ENCODE data around the gene C20orf144.

The C20orf144 gene

DNA sequence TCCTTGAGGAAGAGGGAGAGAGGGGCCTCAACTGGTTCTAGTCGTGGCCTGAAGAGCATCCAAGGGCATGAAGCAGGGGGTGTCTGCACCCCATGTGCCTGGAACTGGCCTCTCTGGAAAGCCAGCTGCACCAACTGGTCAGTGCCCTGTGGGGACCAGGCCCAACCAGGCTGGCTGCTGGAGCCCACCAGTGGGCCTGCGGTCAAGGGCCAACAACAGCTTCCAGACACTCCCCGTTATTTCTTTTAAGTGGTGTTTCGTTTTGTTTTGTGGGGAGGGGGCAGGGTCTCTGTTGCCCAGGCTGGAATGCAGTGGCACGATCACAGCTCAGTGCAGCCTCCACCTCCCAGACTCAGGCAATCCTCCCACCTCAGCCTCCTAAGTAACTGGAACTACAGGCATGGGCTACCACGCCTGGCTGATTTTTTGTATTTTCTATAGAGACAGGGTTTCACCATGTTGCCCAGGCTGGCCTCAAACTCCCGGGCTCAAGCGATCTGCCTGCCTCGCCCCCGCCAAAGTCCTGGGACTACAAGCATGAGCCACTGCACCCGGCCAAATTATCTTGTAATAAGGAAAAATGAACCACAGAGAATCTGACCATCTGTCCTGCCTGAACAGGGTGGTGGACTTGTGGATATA lies 11.9 kb upstream of the C20orf144 start:
- no peak for DNase-seq

DNA sequence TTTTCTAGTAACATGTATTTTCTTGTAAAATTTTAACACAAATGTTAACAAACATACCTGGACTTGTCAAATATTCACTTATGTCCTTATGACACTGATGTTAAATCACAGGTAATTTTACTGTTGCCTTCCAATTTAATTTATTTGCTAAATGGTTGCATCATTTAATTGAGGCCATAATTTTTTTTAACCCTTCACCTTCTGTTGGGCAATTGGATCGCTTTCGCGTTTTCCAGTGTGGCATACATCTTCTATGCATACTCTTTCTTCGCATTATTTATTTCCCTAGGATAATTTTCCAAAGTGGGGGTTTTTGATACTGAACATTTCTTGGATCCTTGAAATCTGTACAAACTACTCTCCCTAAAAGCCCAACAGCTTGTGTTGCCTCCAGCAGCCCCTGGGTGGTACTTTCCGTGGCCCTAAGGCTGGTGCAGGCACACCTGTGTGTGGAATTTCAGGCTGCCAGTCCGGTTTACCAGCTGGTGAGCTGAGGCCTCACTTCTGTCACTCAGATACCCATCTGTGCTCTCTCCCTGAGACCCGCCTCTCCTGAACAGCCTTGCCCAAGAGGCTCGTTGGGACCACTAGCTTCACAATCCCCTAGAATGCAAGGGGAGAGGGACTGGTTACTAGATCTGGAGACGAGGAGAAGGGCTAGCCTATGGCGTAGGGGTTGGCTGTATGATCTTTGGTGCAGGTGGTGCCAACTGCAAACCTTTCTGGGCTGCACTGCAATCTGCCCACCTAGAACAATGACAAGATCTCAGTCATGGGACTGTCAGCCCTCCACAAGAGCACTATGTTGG lies 11.2 kb upstream of the C20orf144 start:
- DNase-seq = no peak

DNA sequence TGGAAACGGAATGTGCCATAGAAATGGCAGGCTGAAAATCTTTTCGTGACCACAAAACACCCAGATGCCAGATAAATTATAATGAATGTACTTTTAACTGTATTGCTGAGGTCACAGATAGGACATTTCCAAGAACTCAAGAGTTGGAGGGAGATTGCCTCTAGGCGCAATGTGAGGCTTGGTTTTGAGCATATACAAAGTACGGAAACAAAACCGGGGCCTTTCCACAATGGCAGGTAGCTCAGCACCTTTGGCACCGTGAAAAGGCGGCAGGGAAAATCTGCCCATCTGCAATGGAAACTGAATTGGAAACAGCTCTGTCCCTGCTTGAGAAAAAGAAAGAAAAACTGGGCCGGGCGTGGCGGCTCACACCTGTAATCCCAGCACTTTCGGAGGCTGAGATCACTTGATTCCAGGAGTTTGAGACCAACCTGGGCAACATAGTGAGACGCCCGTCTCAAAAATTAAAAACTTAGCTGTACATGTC lies 10.5 kb upstream of the C20orf144 start:
- DNase-seq = no peak

DNA sequence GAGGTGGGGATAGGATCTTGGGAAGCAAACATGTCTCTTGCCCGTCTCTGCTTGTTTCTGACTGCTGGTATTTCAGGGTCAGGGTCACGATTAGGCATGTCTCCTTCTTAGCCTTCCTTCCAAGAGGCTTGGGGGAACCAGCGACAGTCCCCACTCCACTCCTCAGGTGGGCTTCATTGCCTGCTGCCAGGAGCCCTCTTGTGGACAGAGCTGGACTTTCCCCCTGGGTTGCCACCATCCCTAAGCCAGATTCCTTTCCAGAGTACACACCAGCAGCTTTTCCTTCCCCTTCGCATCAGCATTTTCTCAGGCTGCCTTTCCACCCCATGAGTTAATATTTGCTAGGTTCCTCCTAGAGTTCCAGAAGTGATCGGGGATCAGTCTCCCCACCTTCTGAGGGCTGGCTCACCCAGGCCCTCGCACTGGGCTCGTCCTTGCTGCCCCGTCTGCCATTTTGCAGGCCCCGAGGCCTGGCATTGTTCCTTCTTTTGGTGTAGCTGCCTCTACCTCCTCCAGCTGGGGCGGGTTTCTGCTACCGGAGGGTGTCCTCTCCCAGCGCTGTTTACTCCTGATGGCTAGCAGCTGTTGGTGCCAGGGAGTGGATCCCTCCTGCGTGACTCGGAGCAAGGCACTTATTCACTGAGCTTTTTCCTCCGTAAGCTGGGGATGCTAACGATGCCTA lies 8.8 kb upstream of the C20orf144 start:
- DNase-seq = peak in 1 of 5 donors; percentile 32

DNA sequence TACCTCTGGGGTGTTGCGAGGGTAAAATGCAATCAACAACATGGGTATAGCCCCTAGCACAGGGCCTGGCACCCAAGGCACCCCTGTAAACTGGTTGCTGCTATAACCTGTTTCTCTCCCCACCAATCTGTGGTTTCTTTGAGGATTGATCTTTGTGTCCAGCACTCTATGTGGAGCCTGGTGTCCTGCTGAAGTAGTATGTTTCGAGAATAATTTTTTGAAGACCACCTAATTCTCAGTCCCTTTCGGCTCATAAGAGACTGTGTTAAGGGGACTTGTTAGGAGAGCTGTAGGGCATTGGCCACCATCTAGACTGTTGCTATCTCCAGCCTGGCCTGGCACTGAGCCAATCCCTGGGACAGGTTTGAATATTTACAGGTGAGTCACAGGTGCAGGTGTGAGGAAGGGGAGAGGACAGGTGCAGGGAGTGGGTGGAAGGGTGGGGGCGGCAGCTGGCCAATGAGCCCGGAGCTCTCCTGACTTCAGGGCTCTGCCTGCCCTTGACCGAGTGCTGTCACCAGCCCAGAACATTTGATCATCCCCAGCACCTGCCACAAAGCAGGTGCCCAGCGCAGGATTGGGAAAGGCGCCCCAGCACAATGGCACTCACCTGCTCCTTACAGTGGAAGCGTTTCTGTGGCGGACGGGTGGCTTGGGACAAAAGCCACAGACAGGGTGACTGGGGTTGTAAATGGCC lies 8.1 kb upstream of the C20orf144 start:
- no peak for DNase-seq

DNA sequence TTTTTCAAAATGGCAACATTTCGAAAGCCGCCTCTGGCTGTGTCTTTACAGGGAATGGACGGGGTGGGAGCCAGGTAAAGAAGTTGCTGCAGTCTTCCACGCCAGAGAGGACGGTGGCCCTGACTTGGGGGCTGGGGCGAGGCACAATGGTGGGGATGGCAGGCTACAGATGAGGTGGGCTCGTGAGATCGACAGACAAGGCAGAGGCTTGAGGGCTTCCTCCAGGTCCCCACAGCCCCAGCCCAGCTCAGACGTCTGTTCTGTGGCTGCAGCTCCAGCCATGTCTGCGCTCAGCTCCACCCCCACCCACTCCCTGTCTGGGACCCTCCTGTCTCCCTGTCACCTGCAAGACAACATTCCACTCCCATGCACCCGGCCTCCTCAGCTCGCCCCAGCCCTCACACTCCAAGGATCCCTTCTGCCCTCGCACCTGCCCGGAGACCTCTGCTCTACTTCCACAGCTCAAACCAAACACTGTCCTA lies 7.4 kb upstream of the C20orf144 start:
- DNase-seq = no peak

DNA sequence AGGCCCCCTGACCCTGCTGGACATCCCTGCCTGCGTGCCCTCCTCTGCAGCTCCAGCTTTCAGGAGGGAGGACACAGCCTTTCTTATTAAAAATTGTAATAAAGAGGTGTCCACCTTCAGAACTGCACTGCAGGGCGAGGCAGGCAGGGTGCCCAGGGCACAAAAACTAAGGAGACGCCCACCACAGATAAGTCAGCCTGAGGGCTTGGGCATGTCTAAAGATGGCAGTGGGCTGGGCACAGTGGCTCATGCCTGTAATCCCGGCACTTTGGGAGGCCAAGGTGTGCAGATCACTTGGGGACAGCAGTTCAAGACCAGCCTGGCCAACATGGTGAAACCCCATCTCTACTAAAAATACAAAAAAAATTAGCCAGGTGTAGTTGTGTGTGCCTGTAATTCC lies 7.0 kb upstream of the C20orf144 start:
- DNase-seq = no peak

DNA sequence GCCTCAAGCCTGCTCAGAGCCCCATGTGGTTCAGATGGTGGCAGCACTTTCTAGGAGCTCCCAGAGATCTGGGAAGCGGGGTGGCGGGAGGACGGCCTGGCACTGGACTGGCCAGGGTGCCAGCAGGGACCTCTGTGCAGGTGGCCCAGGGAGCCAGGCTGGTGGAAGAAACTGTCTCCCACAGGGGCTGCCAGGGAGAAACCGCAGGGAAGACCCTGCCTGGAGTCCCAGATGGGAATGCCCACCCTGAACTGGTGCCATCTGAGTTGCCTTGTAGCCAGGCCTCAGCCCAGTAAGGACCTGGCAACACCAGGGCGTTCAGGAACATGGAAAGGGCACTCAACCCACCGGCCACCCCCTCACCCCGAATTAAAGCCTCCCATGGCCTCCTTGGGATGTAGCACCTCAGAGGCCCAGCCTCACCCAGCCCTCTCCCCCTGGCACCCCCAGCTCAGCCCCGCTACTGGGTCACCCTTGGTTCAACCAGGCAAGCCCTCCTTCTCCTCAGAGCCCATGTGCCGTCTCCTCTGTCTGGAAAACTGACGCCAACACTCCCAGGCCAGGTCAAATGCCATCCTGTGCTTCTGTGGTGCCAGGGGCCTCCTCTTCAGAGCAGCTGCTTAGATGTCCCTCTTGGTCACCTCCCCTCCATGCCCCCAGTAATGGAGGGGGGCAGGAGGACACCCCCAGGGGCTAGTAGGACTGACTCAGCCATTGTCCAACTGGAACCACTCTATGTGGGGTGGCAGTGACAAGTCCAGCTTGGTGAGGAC lies 5.9 kb upstream of the C20orf144 start:
- no peak for DNase-seq

DNA sequence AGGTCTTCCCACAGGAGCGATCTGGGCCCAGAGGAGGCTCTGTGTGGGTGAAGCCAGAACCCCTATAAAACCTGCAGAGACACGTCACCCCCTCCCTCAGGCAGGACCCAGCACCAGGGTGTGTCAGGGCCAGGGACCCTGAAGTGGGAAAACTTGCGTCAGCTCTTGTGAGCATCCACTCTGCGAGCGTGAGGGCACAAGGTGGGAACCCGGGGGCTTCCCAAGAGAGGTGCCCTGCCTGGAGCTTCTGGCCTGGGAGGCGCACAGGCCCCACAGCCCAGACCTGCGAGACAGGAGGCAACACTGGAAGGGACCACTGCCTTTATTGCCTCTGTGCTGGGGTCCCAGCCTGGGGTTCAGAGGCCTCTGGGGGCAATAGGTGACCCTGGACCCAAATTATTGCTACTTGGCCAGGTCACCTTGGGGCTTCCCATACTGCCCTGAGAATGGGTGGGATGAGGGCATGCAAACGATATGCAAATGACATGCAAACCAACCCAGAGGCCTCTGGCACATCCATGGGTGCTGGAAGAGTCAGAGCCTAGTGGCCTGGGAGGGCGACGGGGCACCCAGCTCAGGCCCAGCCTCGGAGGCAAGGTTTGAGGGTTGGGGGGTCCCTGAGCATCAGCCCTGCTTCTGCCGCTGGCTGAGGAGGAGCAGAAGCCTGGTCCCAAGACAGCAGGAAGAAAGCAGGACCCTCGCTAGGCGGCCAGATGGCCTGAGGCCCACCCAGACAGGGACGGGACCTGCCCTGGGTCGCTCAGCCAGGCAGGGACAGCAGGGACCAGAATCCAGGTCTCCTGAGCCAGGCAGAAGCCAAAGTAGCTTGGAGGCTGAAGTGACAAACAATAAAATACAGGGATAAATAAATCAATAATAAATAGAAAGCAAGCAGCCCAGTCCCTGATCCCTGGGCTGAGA lies 5.1 kb upstream of the C20orf144 start:
- no peak for DNase-seq

DNA sequence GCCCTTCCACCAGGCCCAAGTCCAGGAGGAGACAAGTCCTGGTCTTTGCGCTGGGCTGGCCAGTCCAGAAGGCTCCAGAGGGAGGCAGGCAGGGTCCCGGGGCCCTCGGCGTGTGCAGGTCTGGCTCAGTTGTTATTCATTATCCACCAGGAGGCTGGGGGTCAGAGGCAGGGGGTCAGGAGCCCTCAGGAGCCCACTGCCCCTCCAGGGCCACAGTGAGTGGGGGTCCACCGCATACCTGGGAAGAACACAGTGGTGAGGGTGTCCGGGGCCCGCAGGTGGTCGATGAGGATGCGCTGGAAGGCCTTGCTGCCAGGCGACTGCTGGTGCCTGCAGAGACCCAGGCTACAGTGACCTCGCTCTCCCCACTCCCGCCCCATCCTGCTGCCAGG lies 4.4 kb upstream of the C20orf144 start:
- no peak for DNase-seq

DNA sequence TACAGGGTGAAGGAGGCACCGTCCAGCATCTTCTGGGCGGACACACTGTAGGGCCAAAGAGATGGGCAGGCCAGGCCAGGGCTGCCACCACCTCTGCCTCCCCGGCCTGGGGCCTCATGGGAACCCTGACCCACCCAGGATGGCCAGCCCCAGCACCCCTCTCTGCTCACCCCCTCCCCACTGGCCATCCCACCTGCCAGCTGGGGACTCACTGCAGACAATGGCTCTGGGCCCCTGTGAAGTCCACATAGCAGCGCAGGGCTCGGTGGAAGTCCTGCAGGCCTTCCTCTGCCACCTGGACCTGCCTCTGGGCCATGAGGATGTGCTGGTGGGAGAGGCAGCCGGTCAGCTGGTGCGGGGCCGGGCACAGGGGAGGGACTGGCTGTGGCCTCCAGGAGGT lies 3.6 kb upstream of the C20orf144 start:
- DNase-seq = no peak

DNA sequence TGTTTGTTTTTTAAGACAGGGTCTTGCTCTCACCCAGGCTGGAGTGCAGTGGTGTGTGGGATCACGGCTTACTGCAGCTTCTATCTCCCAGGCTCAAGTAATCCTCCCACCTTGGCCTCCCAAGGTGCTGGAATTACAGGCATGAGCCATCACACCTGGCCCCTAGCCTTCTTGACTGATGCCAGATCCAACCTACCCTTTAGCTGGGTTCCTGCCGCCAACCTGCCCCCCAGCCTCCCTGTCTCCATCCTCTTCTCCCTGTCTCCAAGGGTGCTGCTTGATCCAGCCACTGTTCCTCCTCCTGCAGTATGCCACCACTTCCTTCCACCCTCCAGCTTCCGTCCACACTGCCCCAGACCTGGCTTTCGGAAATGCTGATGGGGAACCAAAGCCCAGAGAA lies 3.2 kb upstream of the C20orf144 start:
- DNase-seq = no peak

DNA sequence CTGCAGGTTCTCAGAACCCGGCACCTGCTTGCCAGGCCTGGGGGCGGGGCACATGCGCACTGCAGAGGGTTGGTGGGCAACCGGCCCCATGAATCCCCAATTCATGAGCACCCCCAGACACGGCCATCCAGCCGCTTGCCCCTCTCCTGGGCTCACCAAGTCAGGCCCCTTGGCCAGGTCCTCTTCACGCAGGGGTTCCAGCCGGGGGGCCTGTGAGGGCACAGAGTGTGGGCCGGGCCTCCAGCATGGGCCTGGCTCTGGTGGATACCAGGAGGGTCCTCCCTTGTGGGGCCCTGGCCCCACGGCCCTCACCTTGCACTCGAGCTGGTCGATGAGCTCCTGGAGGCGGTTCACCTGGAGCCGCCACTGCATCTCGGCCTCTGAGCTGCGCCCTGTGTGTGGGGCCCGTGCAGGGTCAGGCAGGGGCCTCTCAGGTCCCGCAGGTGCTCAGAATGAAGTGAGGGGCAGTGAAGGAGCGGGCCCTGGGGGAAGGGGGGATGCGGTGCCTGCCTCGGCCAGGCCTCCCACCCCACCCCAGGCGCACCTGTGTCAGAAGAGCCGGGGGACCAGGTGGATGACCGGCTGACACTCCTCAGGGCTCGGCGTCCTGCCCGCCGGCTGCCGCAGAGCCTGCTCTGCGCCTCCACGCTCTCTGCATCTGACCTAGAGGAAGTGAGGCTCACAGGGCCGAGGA lies 2.6 kb upstream of the C20orf144 start:
- DNase-seq = no peak

DNA sequence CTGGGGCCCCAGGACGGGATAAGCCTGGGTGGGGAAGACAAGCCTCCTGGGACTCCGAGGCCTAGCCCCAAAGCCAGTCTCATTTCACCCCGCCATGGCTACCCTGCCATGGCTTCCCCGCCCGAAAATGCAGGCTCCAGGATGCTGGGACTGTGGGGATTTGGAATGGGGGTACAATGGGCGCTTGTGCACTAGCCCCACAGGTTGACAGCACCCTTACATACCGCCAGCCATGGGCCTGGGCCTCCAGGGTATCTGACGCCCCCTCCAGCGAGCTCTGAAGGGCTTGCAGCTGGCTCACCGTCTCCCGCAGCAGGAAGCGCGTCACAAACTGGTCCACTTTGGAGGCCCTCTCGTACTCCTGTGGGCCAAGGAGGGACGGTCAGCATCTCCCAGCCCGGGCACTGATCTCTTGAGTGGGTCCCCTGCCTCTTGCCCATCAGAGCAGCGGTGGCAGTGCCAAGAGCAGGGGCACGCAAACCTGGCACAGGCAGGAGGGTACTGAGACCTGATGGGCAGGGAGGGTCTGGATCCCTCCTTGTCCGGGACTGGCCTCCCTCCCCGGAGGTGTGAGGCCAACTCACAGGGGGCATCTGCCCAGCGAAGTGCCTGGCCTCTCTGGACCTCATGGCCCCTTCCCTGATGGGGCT lies 2.0 kb upstream of the C20orf144 start:
- DNase-seq = no peak

DNA sequence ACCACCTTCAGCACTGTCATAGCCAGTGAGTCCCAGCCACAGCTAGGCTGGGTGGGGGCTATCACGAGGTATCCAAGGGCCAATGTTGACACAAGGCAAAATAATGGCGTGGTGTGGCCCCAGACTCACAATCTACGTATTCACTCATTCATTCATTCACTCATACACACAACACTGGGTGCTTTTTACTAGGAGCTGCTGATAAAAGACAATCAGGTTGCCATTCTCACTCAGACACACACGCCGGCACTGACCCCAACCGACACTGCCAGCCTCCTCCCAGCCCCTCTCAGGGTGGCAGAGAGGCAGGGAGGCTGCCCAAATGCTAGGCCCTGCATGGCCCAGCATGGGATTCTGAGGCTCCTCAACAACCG lies 1.5 kb upstream of the C20orf144 start:
- DNase-seq = no peak

DNA sequence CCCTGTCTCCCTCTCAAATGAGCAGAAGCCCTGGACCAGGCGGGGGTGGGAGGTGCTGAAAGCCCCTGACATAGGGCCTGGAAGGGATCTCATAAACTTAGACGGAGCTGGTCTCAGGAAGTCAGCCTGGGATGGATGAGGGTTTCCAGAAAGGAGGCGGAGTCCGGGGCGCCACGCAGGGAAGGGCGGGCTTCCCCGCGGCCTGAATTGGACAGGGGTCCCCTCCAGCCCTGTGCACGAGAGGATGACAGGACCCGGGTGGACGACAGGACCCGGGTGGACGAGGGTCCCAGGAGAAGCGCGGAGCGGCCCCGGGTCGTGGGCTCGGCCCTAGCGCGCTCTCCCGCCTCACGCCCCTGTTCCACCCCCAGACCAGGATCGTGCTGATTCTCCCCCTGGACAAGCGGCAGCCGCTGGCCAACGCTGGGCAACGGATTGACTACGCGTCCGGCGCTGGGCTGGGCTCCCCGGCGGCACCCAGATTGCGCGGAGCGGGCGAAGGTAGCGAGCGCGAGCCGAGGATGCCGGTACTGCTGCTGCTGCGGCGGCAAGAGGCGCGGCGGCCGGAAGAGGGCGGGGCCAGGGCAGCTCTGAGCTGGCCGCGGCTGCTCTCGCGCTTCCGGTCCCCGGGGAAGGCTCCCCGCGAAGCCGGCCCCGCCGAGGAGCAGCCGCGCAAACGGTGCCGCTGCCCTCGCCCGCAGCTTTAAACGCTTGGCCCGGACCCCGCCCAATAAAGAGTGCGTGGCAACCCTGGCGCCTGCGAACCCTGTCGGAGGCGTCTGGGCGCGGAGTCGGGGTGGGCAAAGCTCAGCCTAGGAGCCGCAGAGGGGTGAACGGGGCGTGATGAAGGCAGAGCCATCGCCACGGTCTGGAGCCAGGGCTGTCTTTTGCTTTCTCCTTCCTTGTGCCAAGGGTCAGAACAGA lies 1.3 kb downstream of the C20orf144 start:
- DNase-seq = peak; percentile 72 to 92 (median 75)

DNA sequence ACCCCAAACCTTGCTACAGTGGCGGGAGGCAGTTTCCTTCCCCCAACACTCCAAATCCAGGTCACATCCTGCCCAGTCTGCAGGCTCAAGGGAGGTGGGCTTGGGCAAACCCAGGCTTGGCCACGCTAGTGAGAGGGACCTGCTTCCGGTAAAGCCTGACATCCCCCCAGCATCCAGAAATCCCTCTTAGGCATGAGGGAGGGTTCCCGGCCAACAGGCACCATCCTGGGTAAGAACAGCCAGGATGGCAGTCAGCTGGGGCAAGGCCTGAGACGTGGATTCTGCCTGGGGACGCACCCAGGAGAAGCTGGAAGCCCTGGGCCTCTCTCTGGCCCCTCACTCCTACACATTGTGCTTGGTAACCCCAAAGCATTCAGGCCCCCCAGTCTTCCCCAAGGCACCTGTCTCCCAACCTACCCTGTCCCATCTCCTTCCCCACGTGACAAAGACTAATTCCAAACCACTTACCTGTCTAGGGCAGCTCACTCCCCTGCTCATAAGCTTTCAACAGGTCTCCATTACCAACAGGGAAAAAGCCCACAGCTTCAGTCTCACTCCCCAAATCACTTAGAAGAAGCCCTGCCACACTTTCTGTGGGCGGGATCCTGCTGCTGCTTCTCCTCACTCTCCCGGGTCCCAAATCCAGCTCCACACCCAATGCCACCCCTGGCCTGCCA lies 2.1 kb downstream of the C20orf144 start:
- no peak for DNase-seq

DNA sequence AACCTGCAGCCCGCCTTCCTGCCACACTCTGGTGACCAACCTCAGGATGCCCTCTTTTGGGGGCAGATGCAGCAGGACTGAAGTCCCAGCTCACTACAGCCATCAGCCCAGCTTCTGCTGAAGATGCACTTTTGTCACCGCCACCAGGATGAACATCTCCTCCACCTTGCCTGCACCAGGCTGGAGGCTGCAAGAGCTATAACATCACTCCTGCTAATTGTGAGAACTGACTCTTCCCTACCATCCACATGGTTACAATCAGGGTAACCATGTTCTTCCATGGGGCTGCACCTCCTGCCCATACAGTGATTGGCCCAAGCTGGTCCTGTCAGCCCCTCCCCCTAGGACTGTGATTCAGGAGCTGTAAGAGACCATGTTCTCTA lies 2.6 kb downstream of the C20orf144 start:
- no peak for DNase-seq

All from T-helper 1 cell (primary cell).